Measurements from ENCODE around the gene HPDL.

The HPDL gene

GRCh38 chr1:45319761-45320160 is 6.9 kb upstream of the HPDL start:
- no peak for DNase-seq
- H3K27ac ChIP-seq = no peak overlapping the region
- TF ChIP-seq CTCF (IDR thresholded peaks at IDR 0.05; ENCODE audit: low read depth, low read length) = no peak
- peaks cover 10% of the 10 kb centered on the region for H3K36me3 ChIP-seq
- H3K4me3 ChIP-seq (ENCODE audit: low read depth, low read length) = no peak overlapping the region
- H3K27me3 ChIP-seq (ENCODE audit: insufficient read depth, low read depth, severe bottlenecking) = no peaks in the 10 kb centered on the region
- peaks cover 6% of the 10 kb centered on the region for H3K9me3 ChIP-seq (ENCODE audit: severe bottlenecking)

- TF ChIP-seq CTCF (IDR thresholded peaks at IDR 0.05; ENCODE audit: low read depth, low read length) = no peak
- Histone ChIP-seq H3K4me3 (ENCODE audit: low read depth, low read length) (no peak overlapping the region), H3K27ac (no peak overlapping the region), H3K36me3 (peaks cover 10% of the 10 kb centered on the region), H3K27me3 (ENCODE audit: insufficient read depth, low read depth, severe bottlenecking) (no peaks in the 10 kb centered on the region), H3K9me3 (ENCODE audit: severe bottlenecking) (no peaks in the 10 kb centered on the region)
- DNase-seq = no peak
Measured at GRCh38 chr1:45321444-45321843, 5.3 kb upstream of the HPDL start.

- Histone ChIP-seq H3K36me3 (peaks cover 15% of the 10 kb centered on the region), H3K27ac (no peak overlapping the region), H3K4me3 (ENCODE audit: low read depth, low read length) (no peak overlapping the region), H3K27me3 (ENCODE audit: insufficient read depth, low read depth, severe bottlenecking) (no peaks in the 10 kb centered on the region), H3K9me3 (ENCODE audit: severe bottlenecking) (no peaks in the 10 kb centered on the region)
- no peak for TF ChIP-seq CTCF (IDR thresholded peaks at IDR 0.05; ENCODE audit: low read depth, low read length)
- no peak for DNase-seq
Measured at GRCh38 chr1:45322486-45323040, 4.1 kb upstream of the HPDL start.

- Histone ChIP-seq H3K36me3 (peaks cover 13% of the 10 kb centered on the region), H3K27me3 (ENCODE audit: insufficient read depth, low read depth, severe bottlenecking) (no peaks in the 10 kb centered on the region), H3K9me3 (ENCODE audit: severe bottlenecking) (no peaks in the 10 kb centered on the region), H3K27ac (no peak overlapping the region), H3K4me3 (ENCODE audit: low read depth, low read length) (no peak overlapping the region)
- DNase-seq = no peak
- TF ChIP-seq CTCF (IDR thresholded peaks at IDR 0.05; ENCODE audit: low read depth, low read length) = no peak
Measured at GRCh38 chr1:45325851-45326506, 716 bp upstream of the HPDL start.

- H3K9me3 ChIP-seq (ENCODE audit: severe bottlenecking) = no peaks in the 10 kb centered on the region
- H3K4me3 ChIP-seq (ENCODE audit: low read depth, low read length) = no peak overlapping the region
- no peak for DNase-seq
- TF ChIP-seq CTCF (IDR thresholded peaks at IDR 0.05; ENCODE audit: low read depth, low read length) = no peak
- no peaks in the 10 kb centered on the region for H3K27me3 ChIP-seq (ENCODE audit: insufficient read depth, low read depth, severe bottlenecking)
- no peak overlapping the region for H3K27ac ChIP-seq
- H3K36me3 ChIP-seq = peaks cover 32% of the 10 kb centered on the region
Measured at GRCh38 chr1:45327644-45328515, 1.2 kb downstream of the HPDL start.

Data from WERI-Rb-1 (cell line).